SU-DHL-6 (cell line): Measurements from ENCODE around the gene MYO10.

Source experiments
- H2AFZ ChIP-seq: fragments of 200-600 bp; sonication (generic); 2 replicates; pipeline ENCODE4 v1.6.1; 2014; ENCODE audit warnings: low read depth, mild to moderate bottlenecking, moderate library complexity, mixed read lengths, antibody characterized with exemption, low read length; ENCODE audit not compliant: severe bottlenecking
- H3F3A ChIP-seq: fragments of 200-600 bp; shearing (Covaris generic); 2 replicates; pipeline ENCODE4 v1.6.0; 2016; ENCODE audit warnings: antibody characterized with exemption, mild to moderate bottlenecking; ENCODE audit not compliant: insufficient read depth
- H3K27ac ChIP-seq: fragments of 200-600 bp; sonication (generic); 2 replicates; pipeline ENCODE4 v1.5.1; 2016; ENCODE audit warnings: low read depth, mild to moderate bottlenecking, low read length, moderate library complexity, mixed read lengths
- H3K27me3 ChIP-seq: fragments of 200-600 bp; sonication (generic), shearing (Covaris generic); 2 replicates; pipeline ENCODE4 v1.6.0; 2014; ENCODE audit warnings: mild to moderate bottlenecking, low read length
- H3K36me3 ChIP-seq: fragments of 200-600 bp; sonication (generic); 2 replicates; pipeline ENCODE4 v1.6.1; 2014; ENCODE audit warnings: mild to moderate bottlenecking, low read length, mixed read lengths
- H3K4me2 ChIP-seq: fragments of 300-600, 200-600 bp; shearing (Covaris generic), sonication (generic); 2 replicates; pipeline ENCODE4 v1.6.0; 2014; ENCODE audit warnings: low read length, low read depth, mild to moderate bottlenecking; ENCODE audit not compliant: poor library complexity, severe bottlenecking
- H3K4me3 ChIP-seq: fragments of 200-600 bp; sonication (generic); 2 replicates; pipeline ENCODE4 v1.5.1; 2014; ENCODE audit warnings: antibody characterized with exemption, low read length, mild to moderate bottlenecking, mixed read lengths; ENCODE audit not compliant: insufficient read depth, poor library complexity, severe bottlenecking
- H3K79me2 ChIP-seq: fragments of 200-600 bp; sonication (generic); 2 replicates; pipeline ENCODE4 v1.6.1; 2014; ENCODE audit warnings: mild to moderate bottlenecking, low read length, moderate library complexity; ENCODE audit not compliant: insufficient read depth
- H3K9ac ChIP-seq: fragments of 200-600 bp; sonication (generic); 2 replicates; pipeline ENCODE4 v1.7.0; 2014; ENCODE audit warnings: mild to moderate bottlenecking, low read length
- H3K9me2 ChIP-seq: fragments of 200-600 bp; sonication (generic); replicated peaks from 2 replicates; pipeline ENCODE4 v1.6.1; 2014; ENCODE audit warnings: low read length; ENCODE audit not compliant: insufficient read depth
- H3K9me3 ChIP-seq: fragments of 200-600 bp; sonication (generic); 2 replicates; pipeline ENCODE4 v1.6.1; 2014; ENCODE audit warnings: low read length, mixed read lengths; ENCODE audit not compliant: insufficient read depth
- H4K20me1 ChIP-seq: fragments of 200-600 bp; sonication (generic); 2 replicates; pipeline ENCODE4 v1.6.1; 2014; ENCODE audit warnings: low read depth, mild to moderate bottlenecking, antibody characterized with exemption, low read length, moderate library complexity, mixed read lengths
- EZH2phosphoT487 ChIP-seq: fragments of 200-600 bp; sonication (generic), shearing (Covaris generic); conservative IDR thresholded peaks from 2 replicates; pipeline ENCODE4 v1.6.1; 2018; ENCODE audit warnings: mild to moderate bottlenecking, antibody characterized with exemption, low read length, moderate library complexity, mixed read lengths
- TF ChIP-seq, protein P1 (sequence below): fragments of 200-600 bp; sonication (generic); IDR thresholded peaks from one replicate; pipeline ENCODE4 v1.5.1; 2017; ENCODE audit warnings: antibody characterized with exemption, mild to moderate bottlenecking, low read length, moderate library complexity; ENCODE audit not compliant: insufficient read depth, poor library complexity, severe bottlenecking

MYO10 gene

DNA sequence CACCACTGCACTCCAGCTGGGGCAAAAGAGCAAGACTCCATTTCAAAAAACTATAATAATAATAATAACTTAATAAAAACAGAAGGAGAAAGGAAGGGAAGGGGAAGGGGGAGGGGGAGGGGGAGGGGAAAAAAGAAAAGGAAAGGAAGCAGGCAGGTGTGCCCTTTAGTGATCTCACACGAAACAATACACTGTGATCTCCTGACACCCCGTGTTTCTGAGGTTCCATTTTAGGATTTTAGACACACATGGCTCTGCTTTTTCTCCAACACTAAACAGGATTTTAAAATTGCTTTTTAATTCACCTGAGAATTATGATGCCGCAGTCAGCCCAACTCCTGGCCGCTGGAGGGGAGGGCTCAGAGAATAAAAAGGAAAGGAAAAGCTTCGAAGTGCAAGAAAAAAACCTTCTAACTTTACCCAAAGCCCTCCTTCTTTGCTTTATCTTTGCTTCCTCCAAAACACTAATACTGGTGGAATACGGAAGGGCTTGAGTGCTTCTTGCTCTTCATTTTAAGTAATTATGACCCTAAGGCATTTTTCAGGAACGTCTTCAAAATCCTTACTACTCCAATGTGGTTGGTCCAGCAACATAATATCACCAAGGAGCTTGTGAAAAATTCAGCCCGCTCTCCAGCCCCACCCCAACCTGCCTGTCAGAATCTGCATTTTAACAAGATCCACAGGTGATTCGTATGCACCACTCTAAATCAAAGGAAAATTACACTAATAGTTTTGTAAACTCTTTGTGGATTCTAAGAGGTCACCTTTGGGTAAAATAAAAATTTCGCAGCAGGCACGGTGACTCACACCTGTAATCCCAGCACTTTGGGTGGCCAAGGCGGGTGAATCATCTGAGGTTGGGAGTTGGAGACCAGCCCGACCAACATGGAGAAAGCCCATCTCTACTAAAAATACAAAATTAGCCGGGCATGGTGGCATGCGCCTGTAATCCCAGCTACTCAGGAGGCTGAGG is 66.0 kb downstream of the MYO10 start:
- H3K4me2 ChIP-seq, result no peak overlapping the region
- H3K9me2 ChIP-seq, result no peaks in the 10 kb centered on the region
- H3K4me3 ChIP-seq, result no peak overlapping the region
- H3K9me3 ChIP-seq, result peaks cover 4% of the 10 kb centered on the region; the same call in 1 of the 2 replicates
- no peak for TF ChIP-seq EZH2phosphoT487
- TF ChIP-seq, protein P1, sequence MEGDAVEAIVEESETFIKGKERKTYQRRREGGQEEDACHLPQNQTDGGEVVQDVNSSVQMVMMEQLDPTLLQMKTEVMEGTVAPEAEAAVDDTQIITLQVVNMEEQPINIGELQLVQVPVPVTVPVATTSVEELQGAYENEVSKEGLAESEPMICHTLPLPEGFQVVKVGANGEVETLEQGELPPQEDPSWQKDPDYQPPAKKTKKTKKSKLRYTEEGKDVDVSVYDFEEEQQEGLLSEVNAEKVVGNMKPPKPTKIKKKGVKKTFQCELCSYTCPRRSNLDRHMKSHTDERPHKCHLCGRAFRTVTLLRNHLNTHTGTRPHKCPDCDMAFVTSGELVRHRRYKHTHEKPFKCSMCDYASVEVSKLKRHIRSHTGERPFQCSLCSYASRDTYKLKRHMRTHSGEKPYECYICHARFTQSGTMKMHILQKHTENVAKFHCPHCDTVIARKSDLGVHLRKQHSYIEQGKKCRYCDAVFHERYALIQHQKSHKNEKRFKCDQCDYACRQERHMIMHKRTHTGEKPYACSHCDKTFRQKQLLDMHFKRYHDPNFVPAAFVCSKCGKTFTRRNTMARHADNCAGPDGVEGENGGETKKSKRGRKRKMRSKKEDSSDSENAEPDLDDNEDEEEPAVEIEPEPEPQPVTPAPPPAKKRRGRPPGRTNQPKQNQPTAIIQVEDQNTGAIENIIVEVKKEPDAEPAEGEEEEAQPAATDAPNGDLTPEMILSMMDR, result no peak
- H3F3A ChIP-seq, result no peaks in the 10 kb centered on the region
- H4K20me1 ChIP-seq, result no peaks in the 10 kb centered on the region
- H3K27me3 ChIP-seq, result no peaks in the 10 kb centered on the region
- no peaks in the 10 kb centered on the region for H3K79me2 ChIP-seq
- H3K36me3 ChIP-seq, result no peaks in the 10 kb centered on the region
- no peak overlapping the region for H3K9ac ChIP-seq
- no peak overlapping the region for H2AFZ ChIP-seq
- no peak overlapping the region for H3K27ac ChIP-seq

DNA sequence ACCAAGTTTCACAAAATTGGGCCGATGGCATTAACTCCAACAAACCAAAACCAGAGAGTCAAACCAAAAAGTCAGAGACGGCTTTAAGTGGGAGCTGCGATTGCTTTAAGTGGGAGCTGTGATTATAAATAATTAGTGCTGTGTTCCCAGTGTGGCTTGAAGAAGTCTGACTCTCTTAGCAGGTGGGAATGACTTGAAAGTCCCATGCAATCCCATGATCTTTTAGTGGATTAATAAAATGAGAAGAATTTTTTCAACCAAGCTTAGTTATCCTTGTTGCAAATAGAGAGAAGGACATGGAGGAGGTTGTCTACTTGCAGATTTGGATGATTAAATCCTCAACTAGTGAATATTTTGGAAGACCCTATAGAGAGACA is 68.5 kb downstream of the MYO10 start:
- Histone ChIP-seq H3K27ac (no peak overlapping the region), H3K9ac (no peak overlapping the region), H3K27me3 (no peaks in the 10 kb centered on the region), H3K4me3 (no peak overlapping the region), H3K9me3 (peaks cover 4% of the 10 kb centered on the region; the same call in 1 of the 2 replicates), H3K36me3 (no peaks in the 10 kb centered on the region), H3K4me2 (no peak overlapping the region), H2AFZ (no peak overlapping the region), H3K9me2 (no peaks in the 10 kb centered on the region), H3F3A (no peaks in the 10 kb centered on the region), H4K20me1 (no peaks in the 10 kb centered on the region), H3K79me2 (no peaks in the 10 kb centered on the region)
- TF ChIP-seq, protein P1, result no peak
- no peak for TF ChIP-seq EZH2phosphoT487

DNA sequence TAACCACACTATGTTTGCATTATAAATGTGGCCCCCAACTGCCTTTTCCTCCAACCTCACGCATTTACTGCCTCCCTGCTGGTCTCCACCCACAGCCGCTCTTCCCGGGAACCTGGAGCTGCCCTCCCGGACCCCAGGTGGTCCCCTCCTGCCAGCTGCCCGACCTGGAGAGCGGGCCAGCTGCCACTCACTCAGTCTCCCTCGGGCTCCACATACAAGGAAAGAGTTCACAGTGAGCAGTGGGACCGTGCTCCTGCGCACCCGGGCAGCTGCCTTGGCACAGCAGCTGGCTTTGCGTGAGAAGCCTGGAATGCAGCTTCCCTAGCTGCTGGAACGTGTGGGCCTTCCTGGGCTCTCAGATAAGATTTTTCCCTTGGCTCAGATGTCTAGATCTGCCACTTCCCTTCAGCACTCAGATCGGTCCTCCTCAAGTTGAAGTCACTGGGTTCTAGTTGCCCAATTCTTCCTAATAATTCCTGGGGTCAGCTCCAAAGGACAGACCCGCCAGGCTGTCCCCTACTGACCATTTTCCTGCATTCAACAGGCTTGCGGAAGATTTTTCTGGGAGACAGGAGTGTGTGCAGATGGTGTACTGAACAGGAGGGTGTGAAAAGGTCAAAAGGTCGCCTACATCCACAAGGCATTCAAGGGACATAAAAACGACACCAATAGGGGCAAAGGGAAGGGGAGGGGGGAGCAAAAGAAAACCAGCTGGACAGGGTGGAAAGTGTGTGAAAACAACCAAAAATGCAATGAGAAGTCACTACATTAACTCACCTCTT is 69.1 kb downstream of the MYO10 start:
- no peaks in the 10 kb centered on the region for H3F3A ChIP-seq
- H3K79me2 ChIP-seq, result no peaks in the 10 kb centered on the region
- no peaks in the 10 kb centered on the region for H3K9me2 ChIP-seq
- H4K20me1 ChIP-seq, result no peaks in the 10 kb centered on the region
- no peaks in the 10 kb centered on the region for H3K27me3 ChIP-seq
- H3K9ac ChIP-seq, result no peak overlapping the region
- no peak overlapping the region for H3K27ac ChIP-seq
- H3K4me2 ChIP-seq, result no peak overlapping the region
- H3K9me3 ChIP-seq, result peaks cover 1% of the 10 kb centered on the region; the same call in 1 of the 2 replicates
- no peak overlapping the region for H2AFZ ChIP-seq
- TF ChIP-seq, protein P1, result no peak
- no peak for TF ChIP-seq EZH2phosphoT487
- no peaks in the 10 kb centered on the region for H3K36me3 ChIP-seq
- no peak overlapping the region for H3K4me3 ChIP-seq
